Measurements from ENCODE around the gene CNN1.

CNN1 gene

GRCh38 chr19:11538232-11539036, at the start of gene CNN1:
TSS of gene CNN1 (plus strand) at chr19:11538851. CDS start at chr19:11538928, 77 bp downstream.
- ChIA-PET POLR2A (interaction anchor here (1.1 kb wide), 1 partner anchor 20 kb away, joined by 4 read pairs; the partner anchor contains the start of gene ELOF1), CTCF (no interaction called here)
- no peak for TF ChIP-seq FOXM1 (IDR thresholded peaks at IDR 0.05; ENCODE audit: borderline replicate concordance)
- TF ChIP-seq ELF4 (IDR thresholded peaks at IDR 0.05): no peak
- TF ChIP-seq NFRKB (IDR thresholded peaks at IDR 0.05): no peak
- TF ChIP-seq LEF1 (IDR thresholded peaks at IDR 0.05; ENCODE audit: borderline replicate concordance): no peak
- DNase-seq (ENCODE audit: extremely low spot score): no peak

- TF ChIP-seq TARDBP (IDR thresholded peaks at IDR 0.05) (no peak), ZNF384 (IDR thresholded peaks at IDR 0.05) (no peak), NFRKB (IDR thresholded peaks at IDR 0.05) (no peak), FOXK2 (IDR thresholded peaks at IDR 0.05) (no peak), ELF4 (IDR thresholded peaks at IDR 0.05) (no peak), ARNT (IDR thresholded peaks at IDR 0.05) (no peak), CTBP1 (IDR thresholded peaks at IDR 0.05; ENCODE audit: borderline replicate concordance) (no peak), L3MBTL2 (conservative IDR thresholded peaks at IDR 0.05) (no peak), HDGF (IDR thresholded peaks at IDR 0.05; ENCODE audit: borderline replicate concordance) (no peak), BHLHE40 (IDR thresholded peaks at IDR 0.05; ENCODE audit: borderline replicate concordance) (no peak), PKNOX1 (IDR thresholded peaks at IDR 0.05) (no peak), SP1 (IDR thresholded peaks at IDR 0.05) (no peak)
- ChIA-PET POLR2A (no interaction called here), CTCF (no interaction called here)
- DNase-seq (ENCODE audit: extremely low spot score): no peak
Measured at GRCh38 chr19:11489378-11489777, 49.3 kb upstream of the CNN1 start.

- POLR2A ChIA-PET: no interaction called here
- TF ChIP-seq TARDBP (IDR thresholded peaks at IDR 0.05) (no peak), PKNOX1 (IDR thresholded peaks at IDR 0.05) (no peak), ARNT (IDR thresholded peaks at IDR 0.05) (no peak), ZNF384 (IDR thresholded peaks at IDR 0.05) (no peak), SP1 (IDR thresholded peaks at IDR 0.05) (no peak), SUZ12 (IDR thresholded peaks at IDR 0.05) (no peak)
- CTCF ChIA-PET: interaction anchor here (1.6 kb wide), 1 partner anchor 12 kb away, joined by 5 read pairs; no protein-coding TSS in a partner anchor
Measured at GRCh38 chr19:11494634-11495285, 43.9 kb upstream of the CNN1 start.

GRCh38 chr19:11495481-11495880, 43.2 kb upstream of the CNN1 start:
- POLR2A ChIA-PET: no interaction called here
- DNase-seq (ENCODE audit: extremely low spot score): no peak
- CTCF ChIA-PET: no interaction called here
- no peak for TF ChIP-seq NFRKB (IDR thresholded peaks at IDR 0.05)
- no peak for TF ChIP-seq SUZ12 (IDR thresholded peaks at IDR 0.05)
- TF ChIP-seq TARDBP (IDR thresholded peaks at IDR 0.05): no peak
- no peak for TF ChIP-seq LEF1 (IDR thresholded peaks at IDR 0.05; ENCODE audit: borderline replicate concordance)
- no peak for TF ChIP-seq SP1 (IDR thresholded peaks at IDR 0.05)
- no peak for TF ChIP-seq ARNT (IDR thresholded peaks at IDR 0.05)
- TF ChIP-seq FOXK2 (IDR thresholded peaks at IDR 0.05): no peak
- TF ChIP-seq FOXA1 (IDR thresholded peaks at IDR 0.05): no peak
- TF ChIP-seq HDGF (IDR thresholded peaks at IDR 0.05; ENCODE audit: borderline replicate concordance): no peak

More at GRCh38 chr19:11494634-11495285, 43.9 kb upstream of the CNN1 start:
- DNase-seq (ENCODE audit: extremely low spot score): no peak

- CTCF ChIA-PET: interaction anchor here (0.9 kb wide), 1 partner anchor 13 kb away, joined by 4 read pairs; no protein-coding TSS in a partner anchor
- POLR2A ChIA-PET: no interaction called here
- no peak for DNase-seq (ENCODE audit: extremely low spot score)
- TF ChIP-seq SP1 (IDR thresholded peaks at IDR 0.05): no peak
- no peak for TF ChIP-seq PKNOX1 (IDR thresholded peaks at IDR 0.05)
- no peak for TF ChIP-seq FOXK2 (IDR thresholded peaks at IDR 0.05)
- TF ChIP-seq BHLHE40 (IDR thresholded peaks at IDR 0.05; ENCODE audit: borderline replicate concordance): no peak
- no peak for TF ChIP-seq NFRKB (IDR thresholded peaks at IDR 0.05)
- no peak for TF ChIP-seq FOXA1 (IDR thresholded peaks at IDR 0.05)
Measured at GRCh38 chr19:11495885-11496284, 42.8 kb upstream of the CNN1 start.

GRCh38 chr19:11496391-11497163, 42.1 kb upstream of the CNN1 start:
- peak; percentile 80 for DNase-seq (ENCODE audit: extremely low spot score)
- POLR2A ChIA-PET: no interaction called here
- TF ChIP-seq ARNT (IDR thresholded peaks at IDR 0.05): no peak
- no peak for TF ChIP-seq L3MBTL2 (conservative IDR thresholded peaks at IDR 0.05)
- no peak for TF ChIP-seq HDGF (IDR thresholded peaks at IDR 0.05; ENCODE audit: borderline replicate concordance)
- TF ChIP-seq BHLHE40 (IDR thresholded peaks at IDR 0.05; ENCODE audit: borderline replicate concordance): no peak
- TF ChIP-seq FOXA1 (IDR thresholded peaks at IDR 0.05): no peak
- no peak for TF ChIP-seq SP1 (IDR thresholded peaks at IDR 0.05)
- TF ChIP-seq SUZ12 (IDR thresholded peaks at IDR 0.05): no peak
- no peak for TF ChIP-seq NFRKB (IDR thresholded peaks at IDR 0.05)
- no peak for TF ChIP-seq ELF4 (IDR thresholded peaks at IDR 0.05)
- no peak for TF ChIP-seq TARDBP (IDR thresholded peaks at IDR 0.05)
- no peak for TF ChIP-seq FOXM1 (IDR thresholded peaks at IDR 0.05; ENCODE audit: borderline replicate concordance)
- no peak for TF ChIP-seq LEF1 (IDR thresholded peaks at IDR 0.05; ENCODE audit: borderline replicate concordance)
- no peak for TF ChIP-seq CTBP1 (IDR thresholded peaks at IDR 0.05; ENCODE audit: borderline replicate concordance)
- TF ChIP-seq ZNF384 (IDR thresholded peaks at IDR 0.05): no peak
- TF ChIP-seq FOXK2 (IDR thresholded peaks at IDR 0.05): no peak
- TF ChIP-seq PKNOX1 (IDR thresholded peaks at IDR 0.05): no peak
- CTCF ChIA-PET: interaction anchor here (0.9 kb wide), 1 partner anchor 14 kb away, joined by 4 read pairs; no protein-coding TSS in a partner anchor

All from HEK293T (cell line).